ENCODE results near the gene PTPRR.

GRCh38 chr12:70788774-70789173 lies 131.8 kb downstream of the PTPRR start:
- no peak for TF ChIP-seq POLR2A (IDR thresholded peaks at IDR 0.05)
- no peak for TF ChIP-seq CTCF (IDR thresholded peaks at IDR 0.05)

Data from heart left ventricle (tissue), 13 donors.